IMR-90 (cell line): ENCODE measurements around the gene OPN1LW. TPM values are rescaled to one million over a fixed set of nuclear protein-coding genes. Genes with fewer than 3 reads are reported as not detected.
"Not testable (repeated sequence)": the region's sequence is repeated elsewhere in the genome, so short reads cannot be mapped to it uniquely, and the experiment has no call there.

Experiments
- ATAC-seq: fragments of 200-7000 bp; cut with Tn5 transposase; 2 replicates; pipeline ENCODE4 v1.9.1; 2020; ENCODE audit warnings: low read depth, mild to moderate bottlenecking, moderate library complexity
- BruUV-seq: library from RNA; stranded (reverse); fragments of 400-500 nt; replicated peaks from 2 replicates; lab custom pipeline; 2021; lab: Mats Ljungman, UMichigan
- CTCF ChIA-PET: fragments of 300-600 bp; formaldehyde crosslinking; extraction: SDS; loops from one replicate; lab custom pipeline; 2021; ENCODE audit warnings: antibody characterized with exemption; lab: Yijun Ruan, JAX
- POLR2A ChIA-PET: fragments of 300-600 bp; sonication (Branson Sonifier 250); formaldehyde crosslinking; loops from one replicate; lab custom pipeline; 2022; ENCODE audit warnings: antibody characterized with exemption; ENCODE audit not compliant: unreplicated experiment; lab: Charles Lee
- DNase-seq: peaks from one replicate; pipeline ENCODE4 v3.0.0; 2013
- H2AFZ ChIP-seq: replicated peaks from 2 replicates; pipeline ENCODE3; 2013; ENCODE audit warnings: low read length, mild to moderate bottlenecking; ENCODE audit not compliant: poor library complexity
- H2AK5ac ChIP-seq: 2 replicates; pipeline ENCODE4 v1.6.1; 2013; ENCODE audit warnings: low read depth, low read length, inconsistent platforms
- H2AK9ac ChIP-seq: replicated peaks from 2 replicates; pipeline ENCODE3; 2013; ENCODE audit warnings: mild to moderate bottlenecking, low read depth, low read length, moderate library complexity; ENCODE audit not compliant: poor library complexity
- H2BK120ac ChIP-seq: 2 replicates; pipeline ENCODE4 v1.6.1; 2013; ENCODE audit warnings: low read depth, low read length, inconsistent platforms
- H2BK15ac ChIP-seq: 3 replicates; pipeline ENCODE4 v1.6.1; 2013; ENCODE audit warnings: low read depth, low read length, inconsistent platforms
- H2BK20ac ChIP-seq: 2 replicates; pipeline ENCODE4 v1.6.1; 2013; ENCODE audit warnings: low read depth, mild to moderate bottlenecking, inconsistent platforms, low read length, moderate library complexity
- H2BK5ac ChIP-seq: 2 replicates; pipeline ENCODE4 v1.6.1; 2013; ENCODE audit warnings: mild to moderate bottlenecking, low read depth, low read length, inconsistent platforms; ENCODE audit not compliant: poor library complexity, severe bottlenecking
- H3K14ac ChIP-seq: replicated peaks from 2 replicates; pipeline ENCODE4 v1.6.1; 2013; ENCODE audit warnings: low read depth, low read length, inconsistent platforms
- H3K18ac ChIP-seq: 2 replicates; pipeline ENCODE4 v1.6.1; 2013; ENCODE audit warnings: low read depth, low read length, control low read depth
- H3K23ac ChIP-seq: 2 replicates; pipeline ENCODE4 v1.6.1; 2013; ENCODE audit warnings: low read depth, low read length, inconsistent platforms
- H3K27ac ChIP-seq: 2 replicates; pipeline ENCODE4 v1.5.1; 2013; ENCODE audit warnings: mild to moderate bottlenecking, control low read depth, low read length; ENCODE audit not compliant: insufficient read depth
- H3K27me3 ChIP-seq: 2 replicates; pipeline ENCODE4 v1.6.1; 2013; ENCODE audit warnings: low read length; ENCODE audit not compliant: control insufficient read depth, insufficient read depth
- H3K36me3 ChIP-seq: 2 replicates; pipeline ENCODE4 v1.6.1; 2013; ENCODE audit warnings: low read length, mixed read lengths; ENCODE audit not compliant: control insufficient read depth, insufficient read depth
- H3K4ac ChIP-seq: 2 replicates; pipeline ENCODE4 v1.6.1; 2013; ENCODE audit warnings: low read depth, low read length, inconsistent platforms
- H3K4me1 ChIP-seq: 2 replicates; pipeline ENCODE4 v1.6.1; 2013; ENCODE audit warnings: low read length, mixed read lengths; ENCODE audit not compliant: control insufficient read depth, insufficient read depth
- H3K4me2 ChIP-seq: 2 replicates; pipeline ENCODE4 v1.6.1; 2013; ENCODE audit warnings: low read depth, mild to moderate bottlenecking, control low read depth, low read length, moderate library complexity
- H3K4me3 ChIP-seq: 2 replicates; pipeline ENCODE4 v1.5.1; 2013; ENCODE audit warnings: low read depth, mild to moderate bottlenecking, control low read depth, low read length, moderate library complexity; ENCODE audit not compliant: insufficient read depth
- H3K56ac ChIP-seq: 2 replicates; pipeline ENCODE4 v1.6.1; 2013; ENCODE audit warnings: low read length, inconsistent platforms; ENCODE audit not compliant: insufficient read depth; ENCODE audit errors: extremely low read depth
- H3K79me1 ChIP-seq, 2 experiments: 2 replicates each; pipeline ENCODE4 v1.6.1; 2013; ENCODE audit warnings: low read length in 2 of 2, inconsistent platforms in 1 of 2, low read depth in 1 of 2
- H3K9ac ChIP-seq: 2 replicates; pipeline ENCODE4 v1.6.1; 2013; ENCODE audit warnings: low read depth, low read length, control low read depth
- H3K9me1 ChIP-seq: 2 replicates; pipeline ENCODE4 v1.6.1; 2013; ENCODE audit warnings: low read length, inconsistent platforms; ENCODE audit not compliant: insufficient read depth
- H3K9me3 ChIP-seq: 2 replicates; pipeline ENCODE4 v1.6.1; 2013; ENCODE audit warnings: low read length; ENCODE audit not compliant: control insufficient read depth, insufficient read depth
- H4K20me1 ChIP-seq: 2 replicates; pipeline ENCODE4 v1.6.1; 2013; ENCODE audit warnings: low read length, inconsistent platforms; ENCODE audit not compliant: insufficient read depth
- H4K5ac ChIP-seq: 2 replicates; pipeline ENCODE4 v1.6.1; 2013; ENCODE audit warnings: mild to moderate bottlenecking, low read depth, low read length, control low read depth
- H4K8ac ChIP-seq, 2 experiments: 2 replicates each; pipeline ENCODE4 v1.6.1; 2013; ENCODE audit warnings: low read depth in 2 of 2, low read length in 2 of 2, control low read depth in 1 of 2, inconsistent platforms in 1 of 2
- H4K91ac ChIP-seq: 2 replicates; pipeline ENCODE4 v1.6.1; 2013; ENCODE audit warnings: low read depth, low read length, inconsistent platforms; ENCODE audit not compliant: insufficient read depth
- WGBS, 2 experiments: methylation state at CpG; one replicate each; pipeline versions ENCODE4 v1.1.5 to v1.1.7; 2013; ENCODE audit warnings: missing lambda C conversion rate in 2 of 2; ENCODE audit not compliant: insufficient read length in 1 of 2; ENCODE audit errors: extremely low coverage in 2 of 2; 5-methylcytosine and 5-hydroxymethylcytosine counted together
- dilution Hi-C: fragments of 300-500 bp; cut with HindIII; formaldehyde crosslinking; loops from one replicate; pipeline ENCODE4 v1.14.3; 2018; ENCODE audit warnings: low sequenced_read_pairs; ENCODE audit not compliant: unreplicated experiment
- in situ Hi-C: fragments of 300-500 bp; cut with MboI; formaldehyde crosslinking; loops from 3 replicates; pipeline ENCODE4 v1.14.3; 2019; ENCODE audit warnings: low sequenced_read_pairs, inconsistent platforms, mixed read lengths
- intact Hi-C: fragments of 100-400 bp; cut with micrococcal nuclease; formaldehyde crosslinking; loops from 2 replicates; pipeline ENCODE4 v1.10.0; 2022
- polyA plus RNA-seq, 3 experiments: library from polyadenylated mRNA; depleted of rRNA; stranded (reverse); fragments of >200 nt; gene quantifications; 2 replicates each; pipeline ENCODE4 v1.2.3, GENCODE V29; 2012; ENCODE audit warnings: low replicate concordance in 1 of 3
- total RNA-seq: library from RNA; depleted of rRNA; stranded (reverse); fragments of >200 nt; gene quantifications from 2 replicates; pipeline ENCODE4 v1.2.3, GENCODE V29; 2012

The OPN1LW gene
- total and polyA plus RNA-seq, 2 of the 4 experiments (the other 2 are of a cell fraction): not detected

DNA sequence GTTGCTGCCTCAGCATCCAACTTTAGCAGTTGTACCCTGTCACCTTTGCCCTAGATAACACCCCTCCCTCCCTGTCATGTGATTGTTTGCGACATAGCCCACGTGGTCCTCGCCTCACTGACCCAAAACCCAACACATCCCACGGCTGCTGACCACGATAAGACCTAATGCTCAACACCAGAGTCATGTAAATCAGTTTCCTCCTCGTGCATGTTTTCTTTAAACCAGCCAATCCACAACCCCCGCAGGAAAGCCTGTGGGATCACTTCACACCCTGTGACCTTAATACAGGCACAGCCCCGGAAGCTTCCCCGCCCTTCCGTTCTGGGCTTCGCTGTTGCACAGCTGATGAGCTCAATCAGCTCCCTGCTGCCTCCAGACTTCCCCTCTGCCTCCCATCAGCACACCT, 28.5 kb downstream of the OPN1LW start:
- H3K4me3 ChIP-seq, H3K79me1 ChIP-seq, H2BK120ac ChIP-seq, H4K8ac ChIP-seq, H3K18ac ChIP-seq, H2AK5ac ChIP-seq, CTCF ChIA-PET, H3K14ac ChIP-seq, H3K27ac ChIP-seq, H3K9me1 ChIP-seq, H4K20me1 ChIP-seq, H3K4me2 ChIP-seq, dilution Hi-C loops, in situ Hi-C loops, DNase-seq, H3K23ac ChIP-seq, ATAC-seq, H2AK9ac ChIP-seq, H3K4me1 ChIP-seq, H2BK15ac ChIP-seq, H2AFZ ChIP-seq, intact Hi-C loops, H3K36me3 ChIP-seq, H3K9me3 ChIP-seq, H2BK5ac ChIP-seq, BruUV-seq, H3K9ac ChIP-seq, H4K5ac ChIP-seq, H3K4ac ChIP-seq, POLR2A ChIA-PET, H2BK20ac ChIP-seq, H3K27me3 ChIP-seq, H3K56ac ChIP-seq, H4K91ac ChIP-seq: not testable (repeated sequence)
- WGBS, 2 experiments: no CpG with 5 or more reads among the region's 11 CpGs

DNA sequence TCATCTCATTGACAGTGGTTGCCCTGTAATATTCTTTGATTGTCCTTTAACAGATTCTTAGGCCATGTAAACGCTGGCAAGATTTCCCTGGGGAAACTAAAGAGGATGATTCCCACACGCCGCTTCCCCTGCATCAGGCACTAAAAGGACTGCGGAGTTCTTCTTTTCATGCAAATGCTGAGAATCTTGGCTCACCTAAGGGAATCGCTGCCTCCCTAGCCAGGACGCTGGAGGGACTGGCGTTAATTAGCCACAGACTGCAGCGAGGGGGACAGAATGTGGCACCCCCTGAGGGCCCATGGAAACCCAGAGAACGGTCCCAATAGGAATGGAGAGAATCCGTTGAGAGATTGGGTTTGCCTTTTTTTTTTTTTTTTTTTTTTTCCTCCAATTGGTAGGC, 30.3 kb downstream of the OPN1LW start:
- H3K27me3 ChIP-seq, H4K5ac ChIP-seq, POLR2A ChIA-PET, H2BK15ac ChIP-seq, H4K20me1 ChIP-seq, CTCF ChIA-PET, H2AK9ac ChIP-seq, H2BK5ac ChIP-seq, H3K36me3 ChIP-seq, ATAC-seq, intact Hi-C loops, H2BK120ac ChIP-seq, H3K56ac ChIP-seq, DNase-seq, H3K9me1 ChIP-seq, H3K4ac ChIP-seq, H2AK5ac ChIP-seq, in situ Hi-C loops, H4K91ac ChIP-seq, H3K23ac ChIP-seq, H3K18ac ChIP-seq, H3K14ac ChIP-seq, H3K9ac ChIP-seq, H3K27ac ChIP-seq, H3K4me1 ChIP-seq, H3K4me2 ChIP-seq, H3K9me3 ChIP-seq, H4K8ac ChIP-seq, BruUV-seq, H3K79me1 ChIP-seq, dilution Hi-C loops, H2BK20ac ChIP-seq, H3K4me3 ChIP-seq, H2AFZ ChIP-seq: not testable (repeated sequence)
- WGBS, 2 experiments: no CpG with 5 or more reads among the region's 10 CpGs
